OCI-LY7 (cell line): ENCODE data around the gene GMEB2.

ENCODE experiments used
- EZH2phosphoT487 ChIP-seq: fragments of 200-600 bp; sonication (generic); IDR thresholded peaks from 2 replicates; pipeline ENCODE4 v1.6.1; 2018; ENCODE audit warnings: low read depth, borderline replicate concordance, mild to moderate bottlenecking, mixed run types, antibody characterized with exemption, low read length, moderate library complexity, mixed read lengths
- TF ChIP-seq, protein P1 (sequence below): fragments of 200-600 bp; sonication (generic); conservative IDR thresholded peaks from 2 replicates; pipeline ENCODE4 v1.5.1; 2014; ENCODE audit warnings: mild to moderate bottlenecking, antibody characterized with exemption, low read length, moderate library complexity, mixed read lengths

DNA sequence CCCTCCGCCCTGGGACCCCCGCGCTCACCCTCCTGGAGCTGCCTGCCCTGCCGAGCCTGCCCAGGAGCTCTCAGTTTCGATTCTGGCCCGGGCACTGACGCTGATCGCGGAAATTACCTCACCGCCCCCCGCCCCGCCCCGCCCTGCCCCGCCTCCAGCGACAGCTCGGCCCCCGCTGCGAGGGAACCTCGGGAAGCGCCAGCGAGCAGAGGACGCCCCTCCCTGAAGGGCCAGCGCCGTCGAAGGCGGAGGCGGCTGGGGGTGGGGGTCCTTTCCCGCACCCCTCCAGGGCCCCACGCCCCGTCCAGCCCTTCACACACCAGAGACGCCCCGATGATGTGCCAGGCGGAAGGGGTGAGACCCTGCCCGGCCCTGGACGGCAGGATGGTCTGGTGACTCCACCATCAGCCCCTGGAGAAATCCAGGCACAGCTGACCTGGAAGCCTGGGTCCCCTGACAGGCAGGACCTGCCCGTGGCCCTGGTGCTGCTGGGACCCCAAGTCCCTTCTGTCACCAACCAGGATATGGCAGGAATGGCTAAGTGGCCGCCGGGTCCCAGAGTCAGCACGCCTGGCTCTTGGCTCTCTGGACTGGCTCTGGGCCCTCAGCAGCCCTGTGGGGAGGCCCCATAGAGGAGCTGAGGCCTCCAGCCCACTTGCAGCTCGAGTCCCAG is 52.6 kb downstream of the GMEB2 start, which contains the start of gene HELZ2:
- TF ChIP-seq EZH2phosphoT487: no peak
- TF ChIP-seq, protein P1, sequence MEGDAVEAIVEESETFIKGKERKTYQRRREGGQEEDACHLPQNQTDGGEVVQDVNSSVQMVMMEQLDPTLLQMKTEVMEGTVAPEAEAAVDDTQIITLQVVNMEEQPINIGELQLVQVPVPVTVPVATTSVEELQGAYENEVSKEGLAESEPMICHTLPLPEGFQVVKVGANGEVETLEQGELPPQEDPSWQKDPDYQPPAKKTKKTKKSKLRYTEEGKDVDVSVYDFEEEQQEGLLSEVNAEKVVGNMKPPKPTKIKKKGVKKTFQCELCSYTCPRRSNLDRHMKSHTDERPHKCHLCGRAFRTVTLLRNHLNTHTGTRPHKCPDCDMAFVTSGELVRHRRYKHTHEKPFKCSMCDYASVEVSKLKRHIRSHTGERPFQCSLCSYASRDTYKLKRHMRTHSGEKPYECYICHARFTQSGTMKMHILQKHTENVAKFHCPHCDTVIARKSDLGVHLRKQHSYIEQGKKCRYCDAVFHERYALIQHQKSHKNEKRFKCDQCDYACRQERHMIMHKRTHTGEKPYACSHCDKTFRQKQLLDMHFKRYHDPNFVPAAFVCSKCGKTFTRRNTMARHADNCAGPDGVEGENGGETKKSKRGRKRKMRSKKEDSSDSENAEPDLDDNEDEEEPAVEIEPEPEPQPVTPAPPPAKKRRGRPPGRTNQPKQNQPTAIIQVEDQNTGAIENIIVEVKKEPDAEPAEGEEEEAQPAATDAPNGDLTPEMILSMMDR: no peak
